IPS-NIHi7 (cell line): ENCODE measurements around the gene COL20A1.

Experiments used
- DNase-seq: peaks from one replicate; pipeline ENCODE4 v3.0.0; 2012; ENCODE audit warnings: mixed read lengths; ENCODE audit errors: extremely low spot score

Gene COL20A1

DNA sequence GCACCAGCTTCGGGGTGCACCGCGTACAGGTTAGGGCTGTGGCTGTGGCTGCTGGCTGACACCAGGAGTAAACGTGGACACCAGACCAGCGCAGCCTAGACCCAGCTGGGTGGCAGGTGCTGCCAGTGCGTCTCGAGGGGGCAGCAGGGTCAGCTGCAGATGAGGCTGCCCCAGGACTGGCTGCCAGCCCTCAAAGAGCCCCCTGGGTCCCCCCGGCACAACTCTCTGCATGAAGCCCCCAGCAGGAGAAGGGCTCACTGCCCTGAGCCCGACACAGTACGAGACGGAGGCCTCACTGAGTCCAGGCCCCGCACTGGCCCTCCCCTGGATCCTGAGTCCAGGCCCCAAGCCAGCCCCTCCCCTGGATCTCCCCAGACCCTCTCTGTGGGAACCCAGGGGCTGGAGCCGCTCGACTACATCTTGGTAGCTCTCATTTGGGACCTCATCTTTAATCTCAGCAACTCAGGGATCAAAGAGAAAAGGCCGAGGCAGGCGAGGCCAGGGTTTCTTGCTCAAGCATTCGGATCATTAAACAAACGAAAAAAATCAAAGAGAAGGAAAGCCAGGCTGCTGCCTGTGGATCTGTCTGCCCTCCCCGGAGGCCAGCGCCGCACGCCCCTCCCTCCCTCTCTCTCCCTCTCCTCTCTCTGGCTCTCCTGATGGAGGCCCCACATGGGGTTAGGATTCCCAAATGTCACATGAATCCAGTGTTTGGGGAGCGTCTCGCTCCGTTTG lies 31.8 kb upstream of the COL20A1 start:
- no peak for DNase-seq

DNA sequence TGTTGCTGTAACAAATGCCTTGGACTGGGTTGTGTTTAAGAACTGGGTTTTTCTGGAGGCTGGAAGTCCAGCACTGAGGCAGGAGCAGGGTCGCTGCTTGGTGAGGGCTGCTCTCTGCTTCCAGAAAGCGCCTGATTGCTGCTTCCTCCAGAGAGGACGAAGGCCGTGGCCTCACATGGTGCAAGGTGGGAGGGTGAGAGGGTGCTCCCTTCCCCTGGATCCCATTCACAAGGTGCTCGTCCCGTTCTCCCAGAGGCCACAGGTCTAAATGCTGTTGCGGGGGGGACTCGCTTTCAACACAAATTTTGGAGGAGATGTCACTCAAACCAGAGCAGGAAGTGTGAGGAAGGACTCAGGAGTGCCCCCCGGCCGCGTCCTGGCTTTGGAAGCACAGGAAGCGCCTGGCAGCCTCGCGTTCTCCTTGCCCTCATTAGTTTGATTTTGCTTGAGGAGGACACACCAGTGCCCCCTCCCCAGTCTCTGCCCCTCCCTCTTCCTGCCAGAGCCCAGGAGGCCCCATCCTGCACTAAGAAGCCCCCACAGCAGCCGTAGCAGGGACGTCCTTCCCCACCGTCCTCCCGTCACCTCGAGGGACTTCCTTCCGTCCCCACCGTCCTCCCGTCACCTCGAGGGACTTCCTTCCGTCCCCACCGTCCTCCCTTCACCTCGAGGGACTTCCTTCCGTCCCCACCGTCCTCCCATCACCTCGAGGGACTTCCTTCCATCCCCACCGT lies 31.0 kb upstream of the COL20A1 start:
- no peak for DNase-seq

GRCh38 chr20:63262836-63263235 lies 30.1 kb upstream of the COL20A1 start:
- DNase-seq: no peak

DNA sequence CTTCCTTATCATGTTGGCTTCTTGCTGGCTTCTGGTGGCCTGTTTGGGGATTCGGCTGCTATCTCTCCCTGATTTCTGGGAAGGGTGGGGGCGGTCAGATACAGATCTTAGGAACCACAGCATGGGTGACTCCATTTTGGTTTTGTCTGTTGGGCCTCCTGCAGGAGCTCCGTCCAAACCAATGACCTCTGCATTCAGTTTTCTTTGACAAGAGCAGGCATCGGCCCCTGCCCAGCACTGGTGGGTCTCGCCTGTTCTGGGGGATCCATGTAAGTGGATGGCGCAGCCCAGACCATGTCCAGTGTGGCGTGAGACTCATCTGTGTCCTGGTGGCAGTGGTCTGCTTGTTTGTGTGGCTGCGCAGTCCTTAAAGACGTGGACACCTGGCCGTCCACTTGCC lies 29.0 kb upstream of the COL20A1 start:
- no peak for DNase-seq

GRCh38 chr20:63264519-63264918 lies 28.5 kb upstream of the COL20A1 start:
- no peak for DNase-seq

DNA sequence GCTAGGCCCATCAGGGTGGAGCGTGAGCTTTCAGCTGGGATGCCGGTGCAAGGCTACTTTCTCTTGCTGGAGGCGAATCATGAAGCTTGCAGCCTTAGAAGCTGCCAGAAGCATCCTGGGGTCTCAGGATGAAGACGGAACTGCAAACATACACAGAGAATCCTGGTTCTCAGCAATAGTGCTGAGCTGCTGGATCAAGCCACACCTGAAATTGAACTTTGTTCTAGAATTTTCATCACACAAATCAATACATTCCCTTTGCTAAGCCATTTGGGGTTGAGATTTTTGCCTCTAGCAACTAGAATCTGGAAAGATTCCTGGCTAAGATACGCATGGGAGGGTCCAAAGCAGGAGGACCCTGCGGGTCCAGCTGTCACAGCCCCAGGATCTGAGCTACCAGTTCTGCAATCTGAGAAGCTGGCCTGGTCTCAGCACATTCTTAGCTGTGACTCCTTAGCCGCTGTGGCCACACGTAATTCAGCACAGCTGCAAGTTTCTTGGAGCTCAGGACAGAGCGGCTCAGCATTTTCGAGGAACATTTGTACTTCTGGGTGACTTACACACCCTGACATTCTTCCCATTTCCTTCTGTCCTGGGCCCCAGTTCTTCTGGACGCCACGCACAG lies 27.0 kb upstream of the COL20A1 start:
- DNase-seq: no peak

DNA sequence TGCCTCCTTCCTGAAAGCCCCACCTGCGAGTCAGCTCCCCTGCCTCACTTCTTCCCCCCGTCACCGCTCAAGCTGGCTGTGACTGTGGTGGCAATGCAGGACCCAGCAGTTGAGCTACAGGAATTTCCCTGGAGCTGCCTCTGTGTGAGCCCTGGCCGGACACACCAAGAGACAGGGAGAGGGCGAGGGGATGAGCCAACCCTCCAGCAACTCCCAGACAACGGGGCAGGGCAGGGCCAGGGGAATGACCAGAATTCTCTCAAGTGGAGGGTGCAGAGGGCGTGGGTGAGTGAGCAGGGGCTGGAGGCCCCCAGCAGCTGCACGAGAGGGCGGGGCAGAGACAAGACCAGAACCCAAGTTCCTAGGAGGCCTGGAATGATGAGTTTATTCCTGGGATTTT lies 25.3 kb upstream of the COL20A1 start:
- no peak for DNase-seq

DNA sequence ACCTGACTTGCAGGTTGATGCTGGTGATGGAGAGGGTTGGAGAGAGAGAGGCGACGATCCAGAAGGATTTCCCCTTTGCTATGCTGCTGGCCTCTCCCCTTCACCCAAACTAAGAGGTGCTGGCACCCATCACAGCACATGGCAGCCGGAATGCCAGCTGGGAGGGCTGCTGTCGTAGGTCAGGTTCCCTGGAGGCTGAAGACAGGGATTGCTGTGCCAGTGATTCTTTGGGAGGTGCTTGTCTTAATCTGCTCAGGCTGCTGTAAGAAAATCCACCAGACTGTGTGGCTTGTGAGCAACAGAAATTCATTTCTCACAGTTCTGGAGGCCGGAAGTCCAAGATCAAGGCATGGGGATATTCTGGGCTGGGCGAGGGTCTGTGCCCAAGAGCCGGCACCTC lies 24.7 kb upstream of the COL20A1 start:
- DNase-seq: no peak

GRCh38 chr20:63268671-63269439 lies 24.1 kb upstream of the COL20A1 start:
- DNase-seq: no peak

GRCh38 chr20:63269724-63270123 lies 23.3 kb upstream of the COL20A1 start:
- DNase-seq: no peak

DNA sequence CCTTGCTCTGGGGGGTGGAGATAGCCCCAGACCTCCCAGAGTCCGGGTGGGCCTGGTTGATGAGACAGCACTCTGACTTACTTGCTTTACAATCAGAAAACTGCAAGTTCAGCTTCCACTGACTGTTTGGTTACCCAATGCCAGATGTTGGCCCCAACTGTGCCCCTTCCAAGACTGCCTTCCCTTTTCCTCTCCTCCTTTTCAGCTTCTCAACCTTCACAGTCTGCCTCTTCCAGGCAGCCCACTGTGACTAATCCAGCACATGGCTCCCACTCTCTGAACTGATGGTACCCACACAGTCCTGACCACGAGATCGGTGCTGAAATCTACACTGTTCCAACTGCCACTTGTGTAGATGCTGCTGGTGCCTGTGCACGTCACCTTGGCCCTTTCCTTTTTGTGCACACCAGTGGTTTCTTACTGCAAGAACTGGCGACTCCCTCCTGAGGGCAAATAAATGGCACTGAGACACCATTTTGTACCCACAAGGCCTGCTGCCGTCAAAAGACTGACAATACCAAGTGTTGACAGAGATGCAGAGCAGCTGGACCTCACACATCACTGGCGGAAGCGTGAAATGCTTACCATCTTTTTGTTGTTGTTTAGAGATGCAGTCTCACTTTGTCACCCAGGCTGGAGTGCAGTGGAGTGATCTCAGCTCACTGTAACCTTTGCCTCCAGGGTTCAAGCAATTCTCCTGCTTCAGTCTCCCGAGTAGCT lies 22.2 kb upstream of the COL20A1 start:
- no peak for DNase-seq

GRCh38 chr20:63272105-63273058 lies 20.6 kb upstream of the COL20A1 start, which contains the start of gene ARFGAP1:
TSS of gene ARFGAP1 (plus strand) at chr20:63272813. CDS start at chr20:63275581, 2,768 bp downstream.
- DNase-seq: peak; percentile 98

- no peak for DNase-seq
Measured at GRCh38 chr20:63273059-63273579, 19.9 kb upstream of the COL20A1 start.

GRCh38 chr20:63273635-63274380 lies 19.2 kb upstream of the COL20A1 start:
- DNase-seq: no peak

GRCh38 chr20:63274381-63275228 lies 18.4 kb upstream of the COL20A1 start:
- no peak for DNase-seq

- DNase-seq: no peak
Measured at GRCh38 chr20:63275825-63276224, 17.2 kb upstream of the COL20A1 start.

DNA sequence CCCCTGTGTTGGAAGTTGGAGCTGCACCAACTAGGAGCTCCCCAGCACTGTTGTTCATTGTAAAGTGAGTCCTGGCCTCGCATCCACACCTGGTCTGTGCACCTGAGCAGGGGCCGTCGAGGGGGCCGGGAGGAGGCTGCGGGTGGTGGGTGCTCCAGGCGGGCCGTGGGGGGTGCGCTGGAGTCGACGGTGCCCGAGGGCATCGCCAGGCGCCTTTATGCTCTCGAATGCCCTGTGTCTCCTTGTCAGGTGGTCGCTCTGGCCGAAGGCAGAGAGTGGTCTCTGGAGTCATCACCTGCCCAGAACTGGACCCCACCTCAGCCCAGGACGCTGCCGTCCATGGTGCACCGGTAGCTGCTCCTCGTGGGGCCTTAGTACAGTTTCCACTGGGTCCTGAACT lies 16.0 kb upstream of the COL20A1 start:
- no peak for DNase-seq
